ENCODE measurements around the gene DNAJC5. TPM values are rescaled to one million over a fixed set of nuclear protein-coding genes. Genes with fewer than 3 reads are reported as not detected.
A peak's percentile ranks its signal among the peaks of the same experiment; 100 is the strongest.

The DNAJC5 gene
- total RNA-seq (58.7 and 60.3 TPM in 2 replicates), polyA plus RNA-seq (40.1 and 44.7 TPM in 2 replicates), polyA minus RNA-seq (66.9 and 75.0 TPM in 2 replicates), Bru-seq, nascent RNA (percentile 79 among the genes with signal in this experiment), BruChase-seq, experiment 1, labeled RNA remaining after a 6-hour chase (percentile 95 among the genes with signal in this experiment), BruChase-seq, experiment 2, labeled RNA remaining after a 2-hour chase (percentile 93 among the genes with signal in this experiment)
- 33.6 and 38.3 TPM in 2 replicates for polyA plus RNA-seq (2011; cell fraction: cytosol; rRNA removed)
- polyA plus RNA-seq (2011; cell fraction: nucleus; rRNA removed) = 37.7 and 41.4 TPM in 2 replicates
- 52.7 and 55.3 TPM in 2 replicates for polyA plus RNA-seq (2012)
- polyA minus RNA-seq (2011; cell fraction: cytosol; rRNA and poly(A)+ RNA removed) = 27.5 TPM
- polyA minus RNA-seq (2011; cell fraction: nucleus; rRNA and poly(A)+ RNA removed) = 22.1 and 24.6 TPM in 2 replicates
- long read RNA-seq, full-length matches to known transcripts = 6 of 53 reads
- long read RNA-seq, partial matches to known transcripts = 37 of 53 reads
- long read RNA-seq, other reads (novel, unspliced or antisense) = 10 of 53 reads

- Histone ChIP-seq H4K20me1 (replicated peaks; ENCODE audit: control insufficient read depth, extremely low read depth, insufficient read depth, low read length) (peaks cover 13% of the 10 kb centered on the region), H3K9me1 (replicated peaks; ENCODE audit: control insufficient read depth, extremely low read depth, insufficient read depth, low read length) (no peaks in the 10 kb centered on the region), H3K27me3 (ENCODE audit: control insufficient read depth in 2 of 2, insufficient read depth in 2 of 2, low read length in 2 of 2) (no peaks in the 10 kb centered on the region), H3K36me3 (ENCODE audit: control insufficient read depth in 2 of 2, extremely low read depth in 1 of 2, insufficient read depth in 2 of 2, low read length in 2 of 2) (peaks cover 14 to 27% of the 10 kb centered on the region in 2 experiments), H2AFZ (ENCODE audit: low read depth, low read length) (peak within 1 kb of the TSS; percentile 67), H3K4me2 (ENCODE audit: insufficient read depth, low read length) (peak within 1 kb of the TSS; percentile 96), H3K27ac (ENCODE audit: insufficient read depth, low read depth, low read length) (peak within 1 kb of the TSS; percentile 66), H3K79me2 (ENCODE audit: control insufficient read depth, insufficient read depth, low read length) (peaks cover 43% of the 10 kb centered on the region), H3K4me1 (ENCODE audit: control insufficient read depth, extremely low read depth, insufficient read depth, low read length) (peaks cover 14% of the 10 kb centered on the region), H3K9me3 (replicated peaks; ENCODE audit: control insufficient read depth, insufficient read depth, low read length) (no peaks in the 10 kb centered on the region), H3K9ac (replicated peaks; ENCODE audit: extremely low read depth, insufficient read depth, low read length) (peak within 1 kb of the TSS; percentile 72), H3K4me3 (replicated peaks in 1 of 3; ENCODE audit: insufficient read depth in 1 of 3, low read depth in 1 of 3, low read length in 3 of 3) (peak within 1 kb of the TSS; percentile 67 to 98 (median 86))
- TF ChIP-seq FOS (IDR thresholded peaks at IDR 0.05; ENCODE audit: borderline replicate concordance, insufficient read depth, low read length) = no peak
- TF ChIP-seq CTCF (IDR thresholded peaks at IDR 0.05; ENCODE audit: extremely low read depth in 1 of 2, insufficient read depth in 1 of 2, low read depth in 1 of 2, low read length in 2 of 2) = no peak
- no peak for TF ChIP-seq EZH2 (IDR thresholded peaks at IDR 0.05; ENCODE audit: borderline replicate concordance, low read depth, low read length, severe bottlenecking)
- no peak for TF ChIP-seq GATA2 (IDR thresholded peaks at IDR 0.05; ENCODE audit: insufficient read depth, insufficient read length, low read depth, low read length)
- TF ChIP-seq POLR2AphosphoS5 (IDR thresholded peaks at IDR 0.05; ENCODE audit: insufficient read depth, low read depth, low read length) = peak; percentile 81
- no peak for TF ChIP-seq MYC (IDR thresholded peaks at IDR 0.05; ENCODE audit: low read depth, low read length)
- TF ChIP-seq POLR2A (IDR thresholded peaks at IDR 0.05; ENCODE audit: low read depth, low read length) = no peak
- no peak for TF ChIP-seq MAX (IDR thresholded peaks at IDR 0.05; ENCODE audit: insufficient read depth, insufficient read length)
- CTCF ChIA-PET = interaction anchor here (0.8 to 1.8 kb wide), 6 partner anchors 21 to 356 kb away, joined by 3 to 11 read pairs (median 4); partner anchors contain the start of genes LKAAEAR1 and SAMD10
- POLR2A ChIA-PET = no interaction called here
- dilution Hi-C loops (cut with MboI; ENCODE audit: extremely low pct_ligation_motif_present, low sequenced_read_pairs) (no loop called here), intact Hi-C loops (cut with micrococcal nuclease) (loop anchor here (1.0 to 10.0 kb wide), 3 partner anchors 21 to 160 kb away; partner anchors contain the start of gene TPD52L2)
- FAIRE-seq (peak; percentile 95), DNase-seq (ENCODE audit: low read depth, low spot score) (peak; percentile 91)
- BruUV-seq (replicated peaks) = no TSS peak
These were observed at the start of gene DNAJC5 for GRCh38 chr20:63894358-63895201. Gene DNAJC5 (plus strand): TSS chr20:63895126. CDS start chr20:63928346, 33,220 bp downstream.
